Pancreas (tissue), 10 donors: ENCODE data around the gene BTBD8. TPM values are rescaled to one million over a fixed set of nuclear protein-coding genes. Genes with fewer than 3 reads are reported as not detected.

Source experiments
- ATAC-seq, 4 donors: fragments of 200-7000 bp; cut with Tn5 transposase; one replicate each; pipeline versions ENCODE4 v1.8.0 to v1.9.1; 2020; ENCODE audit warnings: mild to moderate bottlenecking in 4 of 4, moderate library complexity in 4 of 4
- DNase-seq, 6 donors: peaks; one replicate each; pipeline ENCODE4 v3.0.0-alpha.2; 2020
- FAIRE-seq: peaks from 2 replicates; lab custom pipeline; 2012; peaks lifted over from hg19 to GRCh38; lab: Jason Lieb, UNC
- H3K27ac ChIP-seq, 4 donors: fragments of 200-600 bp; sonication (generic); 1 replicate in 3 of 4; 2 replicates in 1 of 4; pipeline versions ENCODE4 v1.5.0 to v1.8.0; 2020
- H3K27me3 ChIP-seq, 4 donors: fragments of 200-600 bp; one replicate each; pipeline ENCODE4 v1.8.0; 2021
- H3K36me3 ChIP-seq, 3 donors: fragments of 200-600 bp; sonication (generic) in 1 of 3; one replicate each; pipeline versions ENCODE4 v1.5.0 to v1.8.0; 2020 to 2021
- H3K4me1 ChIP-seq, 3 donors: fragments of 200-600 bp; one replicate each; pipeline ENCODE4 v1.8.0; 2021
- H3K4me3 ChIP-seq, 4 donors: fragments of 200-600 bp; sonication (generic) in 2 of 4; one replicate each; pipeline versions ENCODE4 v1.5.0 to v1.8.0; 2020 to 2021
- H3K9me3 ChIP-seq, 4 donors: fragments of 200-600 bp; one replicate each; pipeline ENCODE4 v1.8.0; 2021
- WGBS, 2 donors: extraction: QIAGEN DNeasy Blood & Tissue Kit; methylation state at CpG; one replicate each; pipeline ENCODE4 v1.1.7; 2013; 5-methylcytosine and 5-hydroxymethylcytosine counted together
- intact Hi-C, 3 donors: fragments of 100-400 bp; cut with DNase I; formaldehyde crosslinking; loops; one replicate each; pipeline versions ENCODE4 v1.11.1 to v1.14.2; 2022
- polyA plus RNA-seq, 2 donors: library from polyadenylated mRNA; stranded (reverse); fragments of 200-250 nt; gene quantifications; one replicate each; pipeline ENCODE4 v1.2.3, GENCODE V29; 2013
- total RNA-seq, 6 donors: library from RNA; stranded (reverse); fragmentation: NEBNext Ultra II Directional in 4 of 6; extraction: Animal tissue kit (Norgen Biotek cat#: 25700) in 4 of 6; gene quantifications; one replicate each; pipeline versions ENCODE4 v1.2.1 to v1.2.4, GENCODE V29; 2021 to 2023
- TF ChIP-seq, protein P1 (sequence below), 4 donors: fragments of 200-600 bp; sonication (generic) in 3 of 4; IDR thresholded peaks; one replicate each; pipeline versions ENCODE4 v1.5.0 to v1.8.0; 2021; ENCODE audit warnings: antibody characterized with exemption in 4 of 4
- donor health status: healthy with polysubstance abuse.
- donor health status: DM: no; HTN: no; CAD: no; lungs with moderate emphysema.
- donor health status: DM: no; HTN: no; CAD: no.
- donor health status: control.
- donor health status: control.
- donor health status: Bipolar disorder and iron deficiency.
- donor health status: DM: yes; HTN: yes; CAD: no.
- donor health status: DM: no; HTN: no; CAD: no.
- donor health status: DM: no; HTN: no; CAD: no.
- donor health status: DM: yes; HTN: yes; CAD: no.

BTBD8 gene
- total RNA-seq (1 to 10 TPM; 1.1 to 7.1 (median 3.2) TPM), polyA plus RNA-seq (1 to 10 TPM; 1.9 to 2.1 TPM)

DNA sequence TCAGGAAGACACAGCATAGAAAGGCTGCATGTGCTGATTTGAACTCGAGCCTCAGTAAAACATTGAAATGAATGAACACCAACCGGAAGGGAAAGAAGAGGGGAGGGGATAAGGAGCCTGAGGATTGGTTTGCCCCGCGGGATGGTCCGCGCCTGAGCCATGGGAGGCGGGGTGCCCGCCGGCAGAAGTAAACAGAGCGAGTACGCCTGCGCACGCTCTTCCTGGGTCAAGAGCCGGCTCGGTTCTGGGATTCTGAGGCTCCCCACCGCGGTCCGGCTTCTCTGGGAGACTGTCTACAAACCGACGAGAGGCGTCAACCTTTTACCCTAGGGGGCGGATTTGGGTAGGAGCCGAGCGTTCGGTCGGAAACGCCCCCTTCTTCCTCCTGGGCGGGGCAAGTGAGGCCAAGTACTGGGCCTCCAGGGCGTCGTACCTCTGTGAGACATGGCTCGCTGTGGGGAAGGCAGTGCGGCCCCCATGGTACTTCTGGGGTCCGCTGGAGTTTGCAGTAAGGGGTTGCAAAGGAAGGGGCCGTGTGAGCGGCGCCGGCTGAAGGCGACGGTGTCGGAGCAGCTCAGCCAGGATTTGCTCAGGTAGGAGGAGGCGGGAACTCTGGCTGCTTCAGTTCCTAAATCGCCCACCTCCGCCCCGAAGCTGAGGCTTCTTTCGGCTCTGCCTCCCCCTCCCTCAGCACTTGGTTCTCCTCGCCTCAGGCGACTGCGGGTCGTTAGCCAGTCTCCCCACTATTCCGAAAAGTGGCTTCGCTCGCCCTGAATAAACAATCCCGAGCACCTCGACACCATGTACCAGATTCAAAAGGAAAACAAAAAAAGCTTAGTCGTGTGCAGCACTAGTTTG is at the start of gene BTBD8:
Gene BTBD8, plus strand, starts transcription at position 218 of the 858 bp plus-strand sequence. Its CDS starts 227 bp downstream, at position 445.
- intact Hi-C loops = no loop called here
- FAIRE-seq (no peak), ATAC-seq (peak; percentile 94 to 97 (median 95)), DNase-seq (peak; percentile 77 to 90 (median 81))
- no peaks in the 10 kb centered on the region for H3K9me3 ChIP-seq
- 0% methylated on average over 52 to 55 of the region's 55 CpGs for WGBS, 2 donors
- TF ChIP-seq, protein P1, sequence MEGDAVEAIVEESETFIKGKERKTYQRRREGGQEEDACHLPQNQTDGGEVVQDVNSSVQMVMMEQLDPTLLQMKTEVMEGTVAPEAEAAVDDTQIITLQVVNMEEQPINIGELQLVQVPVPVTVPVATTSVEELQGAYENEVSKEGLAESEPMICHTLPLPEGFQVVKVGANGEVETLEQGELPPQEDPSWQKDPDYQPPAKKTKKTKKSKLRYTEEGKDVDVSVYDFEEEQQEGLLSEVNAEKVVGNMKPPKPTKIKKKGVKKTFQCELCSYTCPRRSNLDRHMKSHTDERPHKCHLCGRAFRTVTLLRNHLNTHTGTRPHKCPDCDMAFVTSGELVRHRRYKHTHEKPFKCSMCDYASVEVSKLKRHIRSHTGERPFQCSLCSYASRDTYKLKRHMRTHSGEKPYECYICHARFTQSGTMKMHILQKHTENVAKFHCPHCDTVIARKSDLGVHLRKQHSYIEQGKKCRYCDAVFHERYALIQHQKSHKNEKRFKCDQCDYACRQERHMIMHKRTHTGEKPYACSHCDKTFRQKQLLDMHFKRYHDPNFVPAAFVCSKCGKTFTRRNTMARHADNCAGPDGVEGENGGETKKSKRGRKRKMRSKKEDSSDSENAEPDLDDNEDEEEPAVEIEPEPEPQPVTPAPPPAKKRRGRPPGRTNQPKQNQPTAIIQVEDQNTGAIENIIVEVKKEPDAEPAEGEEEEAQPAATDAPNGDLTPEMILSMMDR (IDR thresholded peaks at IDR 0.05) = no peak
- peak within 1 kb of the TSS; percentile 30 to 75 (median 62) for H3K27ac ChIP-seq
- no peaks in the 10 kb centered on the region for H3K36me3 ChIP-seq
- no peaks in the 10 kb centered on the region for H3K4me1 ChIP-seq
- no peaks in the 10 kb centered on the region for H3K27me3 ChIP-seq
- peak within 1 kb of the TSS; percentile 30 to 76 (median 60) for H3K4me3 ChIP-seq

DNA sequence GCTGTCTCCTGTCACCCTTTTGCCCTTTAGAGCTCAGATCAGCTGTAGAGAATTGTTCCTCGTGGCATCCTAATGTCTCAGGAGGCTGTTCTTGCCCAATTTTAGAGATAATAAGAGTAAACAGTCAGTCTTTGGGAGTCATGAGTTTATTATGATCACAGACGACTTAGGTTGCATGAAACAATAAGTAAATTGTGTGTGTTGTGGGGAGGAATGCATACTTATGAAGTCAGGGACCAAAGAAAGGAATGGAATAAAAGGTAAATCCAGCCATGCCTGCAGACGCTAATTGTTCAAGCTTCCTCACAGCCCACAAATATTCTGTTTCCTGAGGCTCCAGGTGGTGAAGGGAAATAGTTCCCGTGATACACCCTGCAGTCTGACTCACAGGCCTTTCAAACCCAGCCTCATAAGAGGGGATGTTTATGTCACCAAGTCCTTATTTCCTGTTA is 49.5 kb upstream of the BTBD8 start:
- Histone ChIP-seq H3K9me3 (no peaks in the 10 kb centered on the region), H3K27ac (no peak overlapping the region), H3K4me1 (no peaks in the 10 kb centered on the region), H3K4me3 (no peak overlapping the region), H3K36me3 (no peaks in the 10 kb centered on the region), H3K27me3 (peaks cover 0 to 6% (median 0%) of the 10 kb centered on the region in 4 donors)
- ATAC-seq (no peak), FAIRE-seq (no peak), DNase-seq (no peak)
- 24 to 34% methylated on average over 4 of the region's 4 CpGs for WGBS, 2 donors
- TF ChIP-seq, protein P1 (IDR thresholded peaks at IDR 0.05) = no peak
- intact Hi-C loops = no loop called here

GRCh38 chr1:92031281-92032110 is 48.6 kb upstream of the BTBD8 start:
- Histone ChIP-seq H3K27me3 (peaks cover 0 to 6% (median 0%) of the 10 kb centered on the region in 4 donors), H3K4me3 (no peak overlapping the region), H3K27ac (no peak overlapping the region), H3K4me1 (no peaks in the 10 kb centered on the region), H3K36me3 (no peaks in the 10 kb centered on the region), H3K9me3 (no peaks in the 10 kb centered on the region)
- 79 to 81% methylated on average over 6 of the region's 6 CpGs for WGBS, 2 donors
- ATAC-seq (no peak), DNase-seq (no peak), FAIRE-seq (no peak)
- intact Hi-C loops = no loop called here
- TF ChIP-seq, protein P1 (IDR thresholded peaks at IDR 0.05) = no peak

DNA sequence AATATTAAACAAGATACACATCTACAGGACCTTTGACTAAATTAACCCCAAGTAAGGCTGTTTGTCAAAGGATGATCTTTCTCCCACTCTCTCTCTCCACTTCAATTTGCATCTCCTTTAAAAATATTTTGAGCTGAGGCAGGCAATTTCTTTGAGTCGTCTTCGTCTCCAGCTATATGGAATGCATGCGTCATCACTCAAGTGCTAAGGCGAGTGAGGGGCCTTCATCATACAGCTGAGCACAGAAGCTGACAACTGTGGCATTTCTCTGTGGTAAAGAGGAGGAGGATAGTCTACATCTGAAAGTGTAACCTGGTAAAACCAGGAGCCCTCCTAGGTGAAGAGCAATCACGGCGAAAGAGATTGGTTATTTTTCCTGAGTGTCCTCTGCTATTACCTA is 42.7 kb upstream of the BTBD8 start:
- no peak overlapping the region for H3K4me3 ChIP-seq
- intact Hi-C loops = no loop called here
- TF ChIP-seq, protein P1 (IDR thresholded peaks at IDR 0.05) = no peak
- no peaks in the 10 kb centered on the region for H3K4me1 ChIP-seq
- no peak for ATAC-seq
- no peaks in the 10 kb centered on the region for H3K9me3 ChIP-seq
- no peak for DNase-seq
- peaks cover 0 to 6% (median 0%) of the 10 kb centered on the region in 4 donors for H3K27me3 ChIP-seq
- no peaks in the 10 kb centered on the region for H3K36me3 ChIP-seq
- 75 to 81% methylated on average over 6 of the region's 6 CpGs for WGBS, 2 donors
- no peak for FAIRE-seq
- no peak overlapping the region for H3K27ac ChIP-seq
